ENCODE measurements around the gene RHOT2. TPM values are rescaled to one million over a fixed set of nuclear protein-coding genes. Genes with fewer than 3 reads are reported as not detected.

Gene RHOT2
- total RNA-seq, 4 donors from 2014 or later = 29.1 to 99.7 (median 71.7) TPM

GRCh38 chr16:659618-660017 lies 8.3 kb upstream of the RHOT2 start:
- H3K27me3 ChIP-seq = no peaks in the 10 kb centered on the region
- no peak for DNase-seq
- peaks cover 3 to 5% of the 10 kb centered on the region in 2 donors for H3K4me1 ChIP-seq
- no peaks in the 10 kb centered on the region for H3K36me3 ChIP-seq
- intact Hi-C loops (cut with DNase I; ENCODE audit: low total_unique reads) = loop anchor here (10.0 kb wide), 1 partner anchor 85 kb away; no protein-coding TSS in a partner anchor
- TF ChIP-seq POLR2A (IDR thresholded peaks at IDR 0.05) (no peak), CTCF (IDR thresholded peaks at IDR 0.05) (no peak)
- no peaks in the 10 kb centered on the region for H3K9me3 ChIP-seq
- no peak overlapping the region for H3K27ac ChIP-seq
- H3K4me3 ChIP-seq = no peak overlapping the region

GRCh38 chr16:660132-660458 lies 7.8 kb upstream of the RHOT2 start:
- no peak for TF ChIP-seq POLR2A (IDR thresholded peaks at IDR 0.05)
- TF ChIP-seq CTCF (IDR thresholded peaks at IDR 0.05) = no peak
- no peak for DNase-seq
- Histone ChIP-seq H3K27me3 (no peaks in the 10 kb centered on the region), H3K4me3 (no peak overlapping the region), H3K9me3 (no peaks in the 10 kb centered on the region), H3K36me3 (no peaks in the 10 kb centered on the region), H3K27ac (peak overlapping the region; percentile 76 to 79), H3K4me1 (peaks cover 3 to 5% of the 10 kb centered on the region in 2 donors)
- intact Hi-C loops (cut with DNase I; ENCODE audit: low total_unique reads) = loop anchor here (10.0 kb wide), 1 partner anchor 85 kb away; no protein-coding TSS in a partner anchor

- no peaks in the 10 kb centered on the region for H3K27me3 ChIP-seq
- intact Hi-C loops (cut with DNase I; ENCODE audit: low total_unique reads) = loop anchor here (10.0 kb wide), 1 partner anchor 86 kb away; no protein-coding TSS in a partner anchor
- peak; percentile 85 to 91 for DNase-seq
- no peaks in the 10 kb centered on the region for H3K36me3 ChIP-seq
- no peak overlapping the region for H3K4me3 ChIP-seq
- no peaks in the 10 kb centered on the region for H3K9me3 ChIP-seq
- TF ChIP-seq CTCF (IDR thresholded peaks at IDR 0.05) = peak; percentile 51 to 76 (median 72)
- TF ChIP-seq POLR2A (IDR thresholded peaks at IDR 0.05) = peak in 1 of 2 donors; percentile 10
- peak overlapping the region; percentile 76 to 79 for H3K27ac ChIP-seq
- H3K4me1 ChIP-seq = peaks cover 3 to 5% of the 10 kb centered on the region in 2 donors
Observed at GRCh38 chr16:660459-661183, 7.3 kb upstream of the RHOT2 start.

GRCh38 chr16:661184-661821 lies 6.6 kb upstream of the RHOT2 start:
- TF ChIP-seq POLR2A (IDR thresholded peaks at IDR 0.05) = no peak
- TF ChIP-seq CTCF (IDR thresholded peaks at IDR 0.05) = peak in 2 of 4 experiments; percentile 1 to 9
- H3K4me3 ChIP-seq = no peak overlapping the region
- peak overlapping the region in 1 of 2 donors; percentile 62 for H3K27ac ChIP-seq
- DNase-seq = no peak
- no peaks in the 10 kb centered on the region for H3K27me3 ChIP-seq
- H3K9me3 ChIP-seq = no peaks in the 10 kb centered on the region
- H3K36me3 ChIP-seq = no peaks in the 10 kb centered on the region
- intact Hi-C loops (cut with DNase I; ENCODE audit: low total_unique reads) = loop anchor here (10.0 kb wide), 1 partner anchor 87 kb away; no protein-coding TSS in a partner anchor
- H3K4me1 ChIP-seq = peaks cover 3 to 5% of the 10 kb centered on the region in 2 donors

GRCh38 chr16:662095-662494 lies 5.8 kb upstream of the RHOT2 start:
- no peak overlapping the region for H3K4me3 ChIP-seq
- DNase-seq = no peak
- H3K9me3 ChIP-seq = no peaks in the 10 kb centered on the region
- peaks cover 3 to 7% of the 10 kb centered on the region in 2 donors for H3K4me1 ChIP-seq
- no peaks in the 10 kb centered on the region for H3K36me3 ChIP-seq
- intact Hi-C loops (cut with DNase I; ENCODE audit: low total_unique reads) = loop anchor here (10.0 kb wide), 1 partner anchor 87 kb away; no protein-coding TSS in a partner anchor
- TF ChIP-seq CTCF (IDR thresholded peaks at IDR 0.05) = no peak
- H3K27ac ChIP-seq = no peak overlapping the region
- H3K27me3 ChIP-seq = no peaks in the 10 kb centered on the region

All from uterus (tissue), 4 donors.